Measurements from ENCODE around the gene CNTF. TPM values are rescaled to one million over a fixed set of nuclear protein-coding genes. Genes with fewer than 3 reads are reported as not detected.

CNTF gene
- total RNA-seq, 1 donor from 2014 or later, result 1.6 TPM

DNA sequence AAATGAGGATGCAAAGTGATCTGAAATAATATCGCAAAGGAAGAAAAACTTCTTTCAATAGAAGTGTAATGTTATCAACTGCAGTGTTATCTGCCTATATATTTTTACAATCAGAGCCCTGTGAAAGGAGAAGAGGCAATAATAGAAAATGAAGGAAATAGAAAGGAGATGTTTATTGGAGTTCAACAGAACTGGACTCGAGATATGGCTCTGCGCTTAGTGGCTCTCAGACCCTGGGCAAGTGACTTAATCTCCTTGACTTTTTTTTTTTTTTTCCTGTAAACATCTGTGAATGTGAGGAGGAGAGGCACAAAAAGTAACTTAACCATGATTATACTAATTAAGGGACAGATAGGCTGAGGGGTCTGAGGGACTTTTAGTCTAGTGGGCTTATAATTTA is 18.9 kb downstream of the CNTF start:
- Mint-ChIP-seq H3K36me3 (ENCODE audit: unreplicated experiment) (no peaks in the 10 kb centered on the region), H3K27me3 (ENCODE audit: unreplicated experiment) (peaks cover 29% of the 10 kb centered on the region), H3K4me1 (ENCODE audit: unreplicated experiment) (no peaks in the 10 kb centered on the region), H3K27ac (ENCODE audit: unreplicated experiment) (no peak overlapping the region), H3K4me3 (ENCODE audit: unreplicated experiment) (no peak overlapping the region), H3K9me3 (ENCODE audit: unreplicated experiment) (peaks cover 4% of the 10 kb centered on the region)
- no peak for DNase-seq (ENCODE audit: extremely low spot score, unreplicated experiment)
- TF ChIP-seq, protein P1, sequence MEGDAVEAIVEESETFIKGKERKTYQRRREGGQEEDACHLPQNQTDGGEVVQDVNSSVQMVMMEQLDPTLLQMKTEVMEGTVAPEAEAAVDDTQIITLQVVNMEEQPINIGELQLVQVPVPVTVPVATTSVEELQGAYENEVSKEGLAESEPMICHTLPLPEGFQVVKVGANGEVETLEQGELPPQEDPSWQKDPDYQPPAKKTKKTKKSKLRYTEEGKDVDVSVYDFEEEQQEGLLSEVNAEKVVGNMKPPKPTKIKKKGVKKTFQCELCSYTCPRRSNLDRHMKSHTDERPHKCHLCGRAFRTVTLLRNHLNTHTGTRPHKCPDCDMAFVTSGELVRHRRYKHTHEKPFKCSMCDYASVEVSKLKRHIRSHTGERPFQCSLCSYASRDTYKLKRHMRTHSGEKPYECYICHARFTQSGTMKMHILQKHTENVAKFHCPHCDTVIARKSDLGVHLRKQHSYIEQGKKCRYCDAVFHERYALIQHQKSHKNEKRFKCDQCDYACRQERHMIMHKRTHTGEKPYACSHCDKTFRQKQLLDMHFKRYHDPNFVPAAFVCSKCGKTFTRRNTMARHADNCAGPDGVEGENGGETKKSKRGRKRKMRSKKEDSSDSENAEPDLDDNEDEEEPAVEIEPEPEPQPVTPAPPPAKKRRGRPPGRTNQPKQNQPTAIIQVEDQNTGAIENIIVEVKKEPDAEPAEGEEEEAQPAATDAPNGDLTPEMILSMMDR (IDR thresholded peaks at IDR 0.05), result no peak

GRCh38 chr11:58641803-58642581 is 19.5 kb downstream of the CNTF start:
- Mint-ChIP-seq H3K27me3 (ENCODE audit: unreplicated experiment) (peaks cover 29% of the 10 kb centered on the region), H3K4me3 (ENCODE audit: unreplicated experiment) (no peak overlapping the region), H3K36me3 (ENCODE audit: unreplicated experiment) (no peaks in the 10 kb centered on the region), H3K9me3 (ENCODE audit: unreplicated experiment) (peaks cover 5% of the 10 kb centered on the region), H3K4me1 (ENCODE audit: unreplicated experiment) (no peaks in the 10 kb centered on the region), H3K27ac (ENCODE audit: unreplicated experiment) (no peak overlapping the region)
- no peak for DNase-seq (ENCODE audit: extremely low spot score, unreplicated experiment)
- TF ChIP-seq, protein P1 (IDR thresholded peaks at IDR 0.05), result no peak

DNA sequence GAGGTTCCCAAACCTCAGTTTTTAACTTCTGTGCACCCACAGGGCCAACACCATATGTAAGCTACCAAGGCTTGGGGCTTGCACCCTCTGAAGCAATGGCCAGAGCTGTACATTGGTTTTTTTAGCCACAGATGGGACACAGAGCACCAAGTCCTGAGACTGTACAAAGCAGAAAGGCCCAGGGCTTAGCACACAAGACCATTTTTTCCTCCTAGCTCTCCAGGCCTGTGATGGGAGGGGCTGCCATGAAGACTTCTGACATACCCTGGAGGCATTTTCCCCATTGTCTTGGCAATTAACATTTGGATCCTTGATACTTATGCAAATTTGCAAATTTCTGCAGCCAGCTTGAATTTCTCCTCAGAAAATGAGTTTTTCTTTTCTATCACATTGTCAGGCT is 23.4 kb downstream of the CNTF start:
- DNase-seq (ENCODE audit: extremely low spot score, unreplicated experiment), result no peak
- no peaks in the 10 kb centered on the region for H3K4me1 Mint-ChIP-seq (ENCODE audit: unreplicated experiment)
- H3K4me3 Mint-ChIP-seq (ENCODE audit: unreplicated experiment), result no peak overlapping the region
- TF ChIP-seq, protein P1 (IDR thresholded peaks at IDR 0.05), result no peak
- H3K36me3 Mint-ChIP-seq (ENCODE audit: unreplicated experiment), result no peaks in the 10 kb centered on the region
- peaks cover 43% of the 10 kb centered on the region for H3K27me3 Mint-ChIP-seq (ENCODE audit: unreplicated experiment)
- no peak overlapping the region for H3K27ac Mint-ChIP-seq (ENCODE audit: unreplicated experiment)
- H3K9me3 Mint-ChIP-seq (ENCODE audit: unreplicated experiment), result peaks cover 5% of the 10 kb centered on the region

DNA sequence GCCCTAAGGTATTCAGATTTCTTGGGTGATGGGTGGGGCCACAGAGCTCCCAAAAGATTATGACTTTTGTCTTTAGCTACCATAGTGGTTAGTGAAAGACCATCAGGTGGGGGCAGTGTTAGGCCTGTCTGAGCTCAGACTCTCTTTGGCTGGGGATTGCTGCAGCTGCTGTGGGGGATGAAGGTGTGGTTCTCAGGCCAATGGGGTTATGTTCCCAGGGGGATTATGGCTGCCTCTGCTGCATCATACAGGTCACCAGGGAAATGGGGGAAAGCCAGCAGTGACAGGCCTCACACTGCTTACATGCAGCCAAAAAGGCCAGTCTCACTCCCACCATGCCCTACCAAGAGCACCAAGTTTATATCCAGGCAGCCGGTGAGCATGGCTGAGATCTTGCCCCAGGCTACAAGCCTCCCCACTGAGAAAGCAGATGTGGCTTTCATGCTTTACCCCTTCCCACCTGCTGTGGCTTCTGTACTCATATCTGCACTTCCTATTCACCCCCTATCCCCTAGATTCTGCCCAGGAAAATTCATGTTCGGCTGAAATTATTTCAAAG is 24.8 kb downstream of the CNTF start:
- DNase-seq (ENCODE audit: extremely low spot score, unreplicated experiment), result no peak
- Mint-ChIP-seq H3K4me3 (ENCODE audit: unreplicated experiment) (no peak overlapping the region), H3K9me3 (ENCODE audit: unreplicated experiment) (peaks cover 5% of the 10 kb centered on the region), H3K27me3 (ENCODE audit: unreplicated experiment) (peaks cover 45% of the 10 kb centered on the region), H3K27ac (ENCODE audit: unreplicated experiment) (no peak overlapping the region), H3K36me3 (ENCODE audit: unreplicated experiment) (no peaks in the 10 kb centered on the region), H3K4me1 (ENCODE audit: unreplicated experiment) (no peaks in the 10 kb centered on the region)
- TF ChIP-seq, protein P1 (IDR thresholded peaks at IDR 0.05), result no peak

GRCh38 chr11:58647866-58648265 is 25.4 kb downstream of the CNTF start:
- no peak for DNase-seq (ENCODE audit: extremely low spot score, unreplicated experiment)
- Mint-ChIP-seq H3K27me3 (ENCODE audit: unreplicated experiment) (peaks cover 45% of the 10 kb centered on the region), H3K9me3 (ENCODE audit: unreplicated experiment) (peaks cover 5% of the 10 kb centered on the region), H3K4me1 (ENCODE audit: unreplicated experiment) (no peaks in the 10 kb centered on the region), H3K36me3 (ENCODE audit: unreplicated experiment) (no peaks in the 10 kb centered on the region), H3K4me3 (ENCODE audit: unreplicated experiment) (no peak overlapping the region), H3K27ac (ENCODE audit: unreplicated experiment) (no peak overlapping the region)
- TF ChIP-seq, protein P1 (IDR thresholded peaks at IDR 0.05), result no peak
